ENCODE results near the gene PSMB3. TPM values are rescaled to one million over a fixed set of nuclear protein-coding genes. Genes with fewer than 3 reads are reported as not detected.
A peak's percentile ranks its signal among the peaks of the same experiment; 100 is the strongest.
"Not testable (repeated sequence)": the region's sequence is repeated elsewhere in the genome, so short reads cannot be mapped to it uniquely, and the experiment has no call there.

The PSMB3 gene
- polyA plus RNA-seq, 3 donors: 315 to 689 (median 625) TPM

- Histone ChIP-seq H3K36me3 (replicated peaks in 1 of 2; ENCODE audit: control insufficient read depth in 1 of 2, insufficient read depth in 2 of 2, low read length in 2 of 2) (peaks cover 26 to 57% of the 10 kb centered on the region in 2 donors), H3K9me3 (replicated peaks in 1 of 2; ENCODE audit: control insufficient read depth in 1 of 2, insufficient read depth in 1 of 2, low read length in 2 of 2) (no peaks in the 10 kb centered on the region), H3K27me3 (ENCODE audit: control insufficient read depth in 2 of 2, insufficient read depth in 2 of 2, low read length in 2 of 2) (no peaks in the 10 kb centered on the region), H4K20me1 (ENCODE audit: insufficient read depth, low read length) (peaks cover 31% of the 10 kb centered on the region), H3K79me2 (ENCODE audit: insufficient read depth, low read length) (peaks cover 32% of the 10 kb centered on the region), H2AFZ (ENCODE audit: insufficient read depth, low read depth, low read length, poor library complexity, severe bottlenecking) (no peak overlapping the region), H3K9ac (ENCODE audit: insufficient read depth, low read length, poor library complexity, severe bottlenecking) (no peak overlapping the region), H3K4me2 (replicated peaks; ENCODE audit: extremely low read depth, low read length, poor library complexity, severe bottlenecking) (no peak overlapping the region), H3K4me1 (ENCODE audit: control insufficient read depth in 1 of 2, insufficient read depth in 2 of 2, low read length in 2 of 2) (no peaks in the 10 kb centered on the region), H3K27ac (ENCODE audit: low read depth in 1 of 2, low read length in 2 of 2) (no peak overlapping the region), H3K4me3 (replicated peaks in 1 of 3; ENCODE audit: low read depth in 2 of 3, low read length in 3 of 3) (no peak overlapping the region)
- Mint-ChIP-seq H3K27ac (peak overlapping the region in 3 of 7 donors; percentile 46 to 59 (median 47)), H3K4me3 (no peak overlapping the region), H3K9me3 (peaks cover 0 to 2% (median 0%) of the 10 kb centered on the region in 7 donors), H3K4me1 (no peaks in the 10 kb centered on the region), H3K27me3 (ENCODE audit: low read depth in 3 of 3) (no peaks in the 10 kb centered on the region), H3K36me3 (peaks cover 38 to 61% of the 10 kb centered on the region in 2 donors)
- no peak for DNase-seq
- WGBS (ENCODE audit: insufficient coverage): no CpG with 5 or more reads among the region's 1 CpG
- intact Hi-C loops (cut with micrococcal nuclease): no loop called here
- no peak for TF ChIP-seq CTCF (IDR thresholded peaks at IDR 0.05)
These were observed 36.6 kb downstream of the PSMB3 start for GRCh38 chr17:38789185-38789584.

GRCh38 chr17:38790148-38790707 lies 37.7 kb downstream of the PSMB3 start:
- not testable (repeated sequence) for H3K27ac ChIP-seq (ENCODE audit: low read depth in 1 of 2, low read length in 2 of 2)

More at GRCh38 chr17:38790148-38790707, 37.7 kb downstream of the PSMB3 start:
- H3K9me3 ChIP-seq (replicated peaks in 1 of 2; ENCODE audit: control insufficient read depth in 1 of 2, insufficient read depth in 1 of 2, low read length in 2 of 2); H3K9ac ChIP-seq (ENCODE audit: insufficient read depth, low read length, poor library complexity, severe bottlenecking); H3K4me1 ChIP-seq (ENCODE audit: control insufficient read depth in 1 of 2, insufficient read depth in 2 of 2, low read length in 2 of 2); H3K4me3 ChIP-seq (replicated peaks in 1 of 3; ENCODE audit: low read depth in 2 of 3, low read length in 3 of 3); DNase-seq; H3K4me2 ChIP-seq (replicated peaks; ENCODE audit: extremely low read depth, low read length, poor library complexity, severe bottlenecking); H2AFZ ChIP-seq (ENCODE audit: insufficient read depth, low read depth, low read length, poor library complexity, severe bottlenecking); intact Hi-C loops (cut with micrococcal nuclease); H3K27me3 ChIP-seq (ENCODE audit: control insufficient read depth in 2 of 2, insufficient read depth in 2 of 2, low read length in 2 of 2); H3K4me1 Mint-ChIP-seq; H3K9me3 Mint-ChIP-seq; H3K27me3 Mint-ChIP-seq (ENCODE audit: low read depth in 3 of 3); H3K4me3 Mint-ChIP-seq: not testable (repeated sequence)
- Histone ChIP-seq H3K79me2 (ENCODE audit: insufficient read depth, low read length) (peaks cover 42% of the 10 kb centered on the region), H4K20me1 (ENCODE audit: insufficient read depth, low read length) (peaks cover 31% of the 10 kb centered on the region), H3K36me3 (replicated peaks in 1 of 2; ENCODE audit: control insufficient read depth in 1 of 2, insufficient read depth in 2 of 2, low read length in 2 of 2) (peaks cover 15 to 49% of the 10 kb centered on the region in 2 donors)
- peak overlapping the region in 2 of 7 donors; percentile 41 to 43 for H3K27ac Mint-ChIP-seq
- 86% methylated on average over 11 of the region's 13 CpGs for WGBS (ENCODE audit: insufficient coverage)
- peaks cover 30 to 55% of the 10 kb centered on the region in 2 donors for H3K36me3 Mint-ChIP-seq

All from CD14-positive monocyte (primary cell).